ENCODE results near the gene MACROD2.

Gene MACROD2

GRCh38 chr20:14830466-14830865, 835.1 kb downstream of the MACROD2 start:
- DNase-seq = no peak

GRCh38 chr20:14830899-14831298, 835.6 kb downstream of the MACROD2 start:
- DNase-seq = no peak

- no peak for DNase-seq
Observed at GRCh38 chr20:14832630-14833029, 837.3 kb downstream of the MACROD2 start.

- peak; percentile 75 for DNase-seq
Observed at GRCh38 chr20:14838663-14839628, 843.6 kb downstream of the MACROD2 start.

- no peak for DNase-seq
Observed at GRCh38 chr20:14845199-14846160, 850.2 kb downstream of the MACROD2 start.

GRCh38 chr20:14848806-14849205, 853.5 kb downstream of the MACROD2 start:
- peak; percentile 16 for DNase-seq

- no peak for DNase-seq
Observed at GRCh38 chr20:14853079-14853478, 857.8 kb downstream of the MACROD2 start.

- DNase-seq = no peak
Observed at GRCh38 chr20:14855171-14855570, 859.9 kb downstream of the MACROD2 start.

GRCh38 chr20:14859627-14860026, 864.3 kb downstream of the MACROD2 start:
- no peak for DNase-seq

- DNase-seq = no peak
Observed at GRCh38 chr20:14860410-14860814, 865.1 kb downstream of the MACROD2 start.

- DNase-seq = no peak
Observed at GRCh38 chr20:14861028-14861699, 865.8 kb downstream of the MACROD2 start.

GRCh38 chr20:14865169-14865568, 869.9 kb downstream of the MACROD2 start:
- DNase-seq = no peak

GRCh38 chr20:14865731-14866130, 870.4 kb downstream of the MACROD2 start:
- DNase-seq = no peak

- no peak for DNase-seq
Observed at GRCh38 chr20:14866841-14867514, 871.7 kb downstream of the MACROD2 start.

GRCh38 chr20:14877301-14878028, 882.1 kb downstream of the MACROD2 start:
- DNase-seq = no peak

GRCh38 chr20:14878676-14879019, 883.3 kb downstream of the MACROD2 start:
- DNase-seq = no peak

- DNase-seq = peak; percentile 90
Observed at GRCh38 chr20:14879020-14879697, 883.8 kb downstream of the MACROD2 start.

- DNase-seq = no peak
Observed at GRCh38 chr20:14879839-14880238, 884.5 kb downstream of the MACROD2 start.

GRCh38 chr20:14881518-14881917, 886.2 kb downstream of the MACROD2 start:
- DNase-seq = no peak

GRCh38 chr20:14882157-14882556, 886.8 kb downstream of the MACROD2 start:
- DNase-seq = no peak

- no peak for DNase-seq
Observed at GRCh38 chr20:14882846-14883245, 887.5 kb downstream of the MACROD2 start.

Data from fibroblast of skin of abdomen (primary cell).